OCI-LY7 (cell line): Measurements from ENCODE around the gene CLCA1. TPM values are rescaled to one million over a fixed set of nuclear protein-coding genes. Genes with fewer than 3 reads are reported as not detected.

ENCODE experiments used
- Bru-seq: library from RNA; stranded (reverse); fragments of 400-500 nt; gene quantifications from one replicate; lab custom pipeline; 2021; lab: Mats Ljungman, UMichigan
- BruChase-seq, 2 experiments: library from RNA; stranded (reverse); fragments of 400-500 nt; gene quantifications; one replicate each; lab custom pipeline; 2021; lab: Mats Ljungman, UMichigan
- BruUV-seq: library from RNA; stranded (reverse); fragments of 400-500 nt; replicated peaks from 2 replicates; lab custom pipeline; 2021; lab: Mats Ljungman, UMichigan
- CTCF ChIA-PET: fragments of 300-600 bp; sonication (Branson Sonifier 250); formaldehyde crosslinking; loops from one replicate; lab custom pipeline; 2022; ENCODE audit warnings: antibody characterized with exemption; ENCODE audit not compliant: unreplicated experiment; lab: Charles Lee
- POLR2A ChIA-PET: fragments of 300-600 bp; sonication (Branson Sonifier 250); formaldehyde crosslinking; loops from one replicate; lab custom pipeline; 2022; ENCODE audit warnings: antibody characterized with exemption; lab: Charles Lee
- DNase-seq: peaks from one replicate; pipeline ENCODE4 v3.0.0-alpha.2; 2015; ENCODE audit warnings: low spot score
- H2AFZ ChIP-seq: fragments of 200-600 bp; sonication (generic), shearing (Covaris generic); 2 replicates; pipeline ENCODE4 v1.6.1; 2014; ENCODE audit warnings: mild to moderate bottlenecking, antibody characterized with exemption, low read length, moderate library complexity
- H3K27ac ChIP-seq: fragments of 200-600 bp; sonication (generic); 2 replicates; pipeline ENCODE4 v1.5.1; 2014; ENCODE audit warnings: mixed run types, low read depth, mild to moderate bottlenecking, moderate library complexity, low read length, inconsistent platforms; ENCODE audit not compliant: poor library complexity, severe bottlenecking
- H3K36me3 ChIP-seq: fragments of 200-600 bp; sonication (generic); 2 replicates; pipeline ENCODE4 v1.6.1; 2014; ENCODE audit warnings: mild to moderate bottlenecking, antibody characterized with exemption, low read length, moderate library complexity, mixed read lengths; ENCODE audit not compliant: insufficient read depth
- H3K4me1 ChIP-seq: fragments of 200-600 bp; sonication (generic); 2 replicates; pipeline ENCODE4 v1.5.1; 2014; ENCODE audit warnings: mild to moderate bottlenecking, low read length; ENCODE audit not compliant: insufficient read depth, poor library complexity, severe bottlenecking
- H3K4me2 ChIP-seq: fragments of 200-600 bp; sonication (generic); 2 replicates; pipeline ENCODE4 v1.6.1; 2014; ENCODE audit warnings: mild to moderate bottlenecking, low read length
- H3K4me3 ChIP-seq: fragments of 200-600 bp; sonication (generic); 2 replicates; pipeline ENCODE4 v1.5.1; 2014; ENCODE audit warnings: mild to moderate bottlenecking, low read depth, low read length; ENCODE audit not compliant: poor library complexity, severe bottlenecking
- H3K79me2 ChIP-seq: fragments of 200-600 bp; sonication (generic); 2 replicates; pipeline ENCODE4 v1.6.1; 2016; ENCODE audit warnings: low read depth, mild to moderate bottlenecking, low read length, moderate library complexity, mixed read lengths; ENCODE audit not compliant: insufficient read depth
- H3K9me2 ChIP-seq: fragments of 200-600 bp; sonication (generic); 2 replicates; pipeline ENCODE4 v1.6.1; 2016; ENCODE audit warnings: mild to moderate bottlenecking, low read length, mixed read lengths; ENCODE audit not compliant: insufficient read depth
- H3K9me3 ChIP-seq: fragments of 200-600 bp; sonication (generic); 2 replicates; pipeline ENCODE4 v1.6.1; 2014; ENCODE audit warnings: mild to moderate bottlenecking, mixed run types, low read length, mixed read lengths
- H4K20me1 ChIP-seq: fragments of 200-600 bp; sonication (generic); 2 replicates; pipeline ENCODE4 v1.6.1; 2014; ENCODE audit warnings: mild to moderate bottlenecking, antibody characterized with exemption, low read length, moderate library complexity, mixed read lengths; ENCODE audit not compliant: insufficient read depth
- EZH2phosphoT487 ChIP-seq: fragments of 200-600 bp; sonication (generic); IDR thresholded peaks from 2 replicates; pipeline ENCODE4 v1.6.1; 2018; ENCODE audit warnings: low read depth, borderline replicate concordance, mild to moderate bottlenecking, mixed run types, antibody characterized with exemption, low read length, moderate library complexity, mixed read lengths
- intact Hi-C: fragments of 100-400 bp; cut with micrococcal nuclease; formaldehyde crosslinking; loops from one replicate; pipeline ENCODE4 v1.10.0; 2022; ENCODE audit not compliant: unreplicated experiment
- long read RNA-seq: library from polyadenylated mRNA; stranded (forward); transcript quantifications from one replicate; pipeline ENCODE4 v2.0.0, GENCODE V29; 2022
- total RNA-seq, 2 experiments: library from RNA; depleted of rRNA in 1 of 2; stranded (reverse); fragments of >200 nt in 1 of 2; shearing (Covaris generic) in 1 of 2; gene quantifications; 2 replicates each; pipeline ENCODE4 v1.2.3, GENCODE V29; 2014 to 2022
- TF ChIP-seq, protein P1 (sequence below): fragments of 200-600 bp; sonication (generic); conservative IDR thresholded peaks from 2 replicates; pipeline ENCODE4 v1.5.1; 2014; ENCODE audit warnings: mild to moderate bottlenecking, antibody characterized with exemption, low read length, moderate library complexity, mixed read lengths

The CLCA1 gene, protein sequence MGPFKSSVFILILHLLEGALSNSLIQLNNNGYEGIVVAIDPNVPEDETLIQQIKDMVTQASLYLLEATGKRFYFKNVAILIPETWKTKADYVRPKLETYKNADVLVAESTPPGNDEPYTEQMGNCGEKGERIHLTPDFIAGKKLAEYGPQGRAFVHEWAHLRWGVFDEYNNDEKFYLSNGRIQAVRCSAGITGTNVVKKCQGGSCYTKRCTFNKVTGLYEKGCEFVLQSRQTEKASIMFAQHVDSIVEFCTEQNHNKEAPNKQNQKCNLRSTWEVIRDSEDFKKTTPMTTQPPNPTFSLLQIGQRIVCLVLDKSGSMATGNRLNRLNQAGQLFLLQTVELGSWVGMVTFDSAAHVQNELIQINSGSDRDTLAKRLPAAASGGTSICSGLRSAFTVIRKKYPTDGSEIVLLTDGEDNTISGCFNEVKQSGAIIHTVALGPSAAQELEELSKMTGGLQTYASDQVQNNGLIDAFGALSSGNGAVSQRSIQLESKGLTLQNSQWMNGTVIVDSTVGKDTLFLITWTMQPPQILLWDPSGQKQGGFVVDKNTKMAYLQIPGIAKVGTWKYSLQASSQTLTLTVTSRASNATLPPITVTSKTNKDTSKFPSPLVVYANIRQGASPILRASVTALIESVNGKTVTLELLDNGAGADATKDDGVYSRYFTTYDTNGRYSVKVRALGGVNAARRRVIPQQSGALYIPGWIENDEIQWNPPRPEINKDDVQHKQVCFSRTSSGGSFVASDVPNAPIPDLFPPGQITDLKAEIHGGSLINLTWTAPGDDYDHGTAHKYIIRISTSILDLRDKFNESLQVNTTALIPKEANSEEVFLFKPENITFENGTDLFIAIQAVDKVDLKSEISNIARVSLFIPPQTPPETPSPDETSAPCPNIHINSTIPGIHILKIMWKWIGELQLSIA
- not detected in 2 replicates for total RNA-seq (2014; rRNA removed; shearing (Covaris generic))
- total RNA-seq (2022), result not detected in 2 replicates
- Bru-seq, nascent RNA, result not detected
- not detected for BruChase-seq, experiment 1, labeled RNA remaining after a 6-hour chase
- BruChase-seq, experiment 2, labeled RNA remaining after a 2-hour chase, result not detected
- long read RNA-seq, result 0 reads

- no peaks in the 10 kb centered on the region for H3K36me3 ChIP-seq
- POLR2A ChIA-PET, result no interaction called here
- intact Hi-C loops, result no loop called here
- H3K4me1 ChIP-seq, result no peaks in the 10 kb centered on the region
- TF ChIP-seq EZH2phosphoT487, result no peak
- TF ChIP-seq, protein P1, sequence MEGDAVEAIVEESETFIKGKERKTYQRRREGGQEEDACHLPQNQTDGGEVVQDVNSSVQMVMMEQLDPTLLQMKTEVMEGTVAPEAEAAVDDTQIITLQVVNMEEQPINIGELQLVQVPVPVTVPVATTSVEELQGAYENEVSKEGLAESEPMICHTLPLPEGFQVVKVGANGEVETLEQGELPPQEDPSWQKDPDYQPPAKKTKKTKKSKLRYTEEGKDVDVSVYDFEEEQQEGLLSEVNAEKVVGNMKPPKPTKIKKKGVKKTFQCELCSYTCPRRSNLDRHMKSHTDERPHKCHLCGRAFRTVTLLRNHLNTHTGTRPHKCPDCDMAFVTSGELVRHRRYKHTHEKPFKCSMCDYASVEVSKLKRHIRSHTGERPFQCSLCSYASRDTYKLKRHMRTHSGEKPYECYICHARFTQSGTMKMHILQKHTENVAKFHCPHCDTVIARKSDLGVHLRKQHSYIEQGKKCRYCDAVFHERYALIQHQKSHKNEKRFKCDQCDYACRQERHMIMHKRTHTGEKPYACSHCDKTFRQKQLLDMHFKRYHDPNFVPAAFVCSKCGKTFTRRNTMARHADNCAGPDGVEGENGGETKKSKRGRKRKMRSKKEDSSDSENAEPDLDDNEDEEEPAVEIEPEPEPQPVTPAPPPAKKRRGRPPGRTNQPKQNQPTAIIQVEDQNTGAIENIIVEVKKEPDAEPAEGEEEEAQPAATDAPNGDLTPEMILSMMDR, result no peak
- H3K27ac ChIP-seq, result no peak within 1 kb of the TSS
- DNase-seq, result no peak
- H3K4me3 ChIP-seq, result no peak within 1 kb of the TSS
- no peaks in the 10 kb centered on the region for H3K9me3 ChIP-seq
- no peak within 1 kb of the TSS for H2AFZ ChIP-seq
- no peaks in the 10 kb centered on the region for H4K20me1 ChIP-seq
- H3K4me2 ChIP-seq, result no peak within 1 kb of the TSS
- no TSS peak for BruUV-seq
- no peaks in the 10 kb centered on the region for H3K79me2 ChIP-seq
- CTCF ChIA-PET, result no interaction called here
- no peaks in the 10 kb centered on the region for H3K9me2 ChIP-seq
These were observed at the start of gene CLCA1 for GRCh38 chr1:86468501-86468977. Gene CLCA1, plus strand, starts transcription at chr1:86468927. Its CDS starts 45 bp downstream, at chr1:86468972.

DNA sequence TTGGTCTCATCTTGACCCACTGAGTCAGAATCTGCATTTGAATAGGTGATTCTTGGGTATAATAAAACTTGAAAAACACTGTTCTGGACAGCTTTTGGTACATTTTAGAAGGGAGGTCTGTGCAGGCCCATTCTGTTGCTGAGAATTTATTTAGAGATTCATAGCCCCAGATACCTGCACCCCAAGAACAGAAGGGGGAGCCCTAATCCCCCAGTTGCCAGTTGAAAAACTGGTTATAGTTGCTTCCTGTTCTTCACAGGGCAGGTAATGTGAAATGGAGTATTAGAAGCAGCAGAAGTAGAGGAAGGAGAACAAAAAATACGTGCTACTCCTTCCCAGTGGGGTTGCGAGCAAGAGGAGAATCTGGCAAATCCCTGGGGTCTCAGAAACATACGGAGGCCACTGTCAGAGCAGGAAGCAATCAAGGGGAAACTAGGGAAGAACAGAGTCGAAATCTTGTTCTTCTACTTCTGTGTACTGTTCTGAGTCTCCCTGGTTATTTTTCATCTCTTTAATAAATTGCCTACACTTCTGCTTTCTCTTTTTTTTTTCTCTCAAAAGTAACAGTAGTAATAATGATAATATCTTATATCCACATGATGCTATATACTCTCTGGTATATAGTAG, 49.3 kb upstream of the CLCA1 start:
- Histone ChIP-seq H3K36me3 (no peaks in the 10 kb centered on the region), H3K79me2 (no peaks in the 10 kb centered on the region), H3K4me2 (peak overlapping the region; percentile 32; the same call in 1 of the 2 replicates), H4K20me1 (no peaks in the 10 kb centered on the region), H3K9me2 (no peaks in the 10 kb centered on the region), H3K4me1 (no peaks in the 10 kb centered on the region), H2AFZ (peak overlapping the region; percentile 76), H3K27ac (no peak overlapping the region), H3K9me3 (no peaks in the 10 kb centered on the region), H3K4me3 (no peak overlapping the region)
- TF ChIP-seq, protein P1, result peak; percentile 90
- no peak for TF ChIP-seq EZH2phosphoT487
- CTCF ChIA-PET, result no interaction called here
- DNase-seq, result peak; percentile 65
- intact Hi-C loops, result no loop called here
- BruUV-seq, result no TSS peak
- POLR2A ChIA-PET, result interaction anchor here (0.5 kb wide), 1 partner anchor 943 kb away, joined by 4 read pairs; no protein-coding TSS in a partner anchor
